Endothelial cell of umbilical vein (primary cell): ENCODE results near the gene OR1M1. TPM values are rescaled to one million over a fixed set of nuclear protein-coding genes. Genes with fewer than 3 reads are reported as not detected.

ENCODE experiments used
- BruUV-seq: library from RNA; stranded (reverse); fragments of 400-500 nt; replicated peaks from 2 replicates; lab custom pipeline; 2021; lab: Mats Ljungman, UMichigan
- CTCF ChIA-PET: fragments of 300-600, 350-600 bp; sonication (Branson Sonifier 250); formaldehyde crosslinking; loops from one replicate; lab custom pipeline; 2021; ENCODE audit warnings: antibody characterized with exemption, inconsistent platforms; lab: Charles Lee
- POLR2A ChIA-PET: fragments of 300-600, 350-600 bp; sonication (Branson Sonifier 250); formaldehyde crosslinking; loops from one replicate; lab custom pipeline; 2021; ENCODE audit warnings: antibody characterized with exemption, inconsistent platforms; lab: Charles Lee
- DNase-seq: peaks from one replicate; pipeline ENCODE4 v3.0.0-alpha.2; 2011; ENCODE audit warnings: low read depth, low spot score
- FAIRE-seq: peaks from 2 replicates; lab custom pipeline; 2011; peaks lifted over from hg19 to GRCh38; lab: Jason Lieb, UNC
- H2AFZ ChIP-seq: 2 replicates; pipeline ENCODE4 v1.6.0; 2012; ENCODE audit warnings: low read depth, low read length, control low read depth, inconsistent platforms
- H3K27ac ChIP-seq: 2 replicates; pipeline ENCODE4 v1.5.1; 2011; ENCODE audit warnings: low read depth, mild to moderate bottlenecking, control low read depth, low read length, moderate library complexity; ENCODE audit not compliant: insufficient read depth
- H3K27me3 ChIP-seq, 2 experiments: 2 replicates each; pipeline versions ENCODE4 v1.6.0 to v1.6.1; 2011; ENCODE audit warnings: low read length in 2 of 2, mixed read lengths in 1 of 2; ENCODE audit not compliant: control insufficient read depth in 2 of 2, insufficient read depth in 2 of 2
- H3K36me3 ChIP-seq, 2 experiments: 2 replicates in 1 of 2; 3 replicates in 1 of 2; pipeline ENCODE4 v1.5.1; 2011; ENCODE audit warnings: low read length in 2 of 2, mild to moderate bottlenecking in 1 of 2, moderate library complexity in 1 of 2; ENCODE audit not compliant: control insufficient read depth in 2 of 2, insufficient read depth in 2 of 2; ENCODE audit errors: extremely low read depth in 1 of 2
- H3K4me1 ChIP-seq: 3 replicates; pipeline ENCODE4 v1.5.1; 2011; ENCODE audit warnings: mild to moderate bottlenecking, low read length; ENCODE audit not compliant: control insufficient read depth, insufficient read depth; ENCODE audit errors: extremely low read depth
- H3K4me2 ChIP-seq: 2 replicates; pipeline ENCODE4 v1.6.1; 2011; ENCODE audit warnings: low read length, control low read depth, mixed read lengths; ENCODE audit not compliant: insufficient read depth
- H3K4me3 ChIP-seq, 3 experiments: fragments of 200-600 bp in 1 of 3; sonication (generic), shearing (Covaris generic) in 1 of 3; replicated peaks in 1 of 3; 2 replicates each; pipeline ENCODE4 v1.5.1; 2011 to 2016; ENCODE audit warnings: control low read depth in 3 of 3, low read length in 3 of 3, mild to moderate bottlenecking in 2 of 3, inconsistent platforms in 1 of 3, low read depth in 1 of 3, moderate library complexity in 1 of 3; ENCODE audit not compliant: insufficient read depth in 1 of 3
- H3K79me2 ChIP-seq: 2 replicates; pipeline ENCODE4 v1.6.0; 2012; ENCODE audit warnings: low read length, inconsistent platforms; ENCODE audit not compliant: control insufficient read depth, insufficient read depth
- H3K9ac ChIP-seq: replicated peaks from 2 replicates; pipeline ENCODE3; 2011; ENCODE audit warnings: low read length, control low read depth; ENCODE audit not compliant: insufficient read depth; ENCODE audit errors: extremely low read depth
- H3K9me1 ChIP-seq: replicated peaks from 3 replicates; pipeline ENCODE4 v1.6.0; 2011; ENCODE audit warnings: mild to moderate bottlenecking, low read length; ENCODE audit not compliant: control insufficient read depth, insufficient read depth; ENCODE audit errors: extremely low read depth
- H3K9me3 ChIP-seq: replicated peaks from 2 replicates; pipeline ENCODE4 v1.5.1; 2012; ENCODE audit warnings: low read length, inconsistent platforms; ENCODE audit not compliant: control insufficient read depth, insufficient read depth
- H4K20me1 ChIP-seq: replicated peaks from 2 replicates; pipeline ENCODE3; 2011; ENCODE audit warnings: mild to moderate bottlenecking, low read length; ENCODE audit not compliant: control insufficient read depth, insufficient read depth; ENCODE audit errors: extremely low read depth
- CTCF ChIP-seq, 2 donors: IDR thresholded peaks; 1 replicate in 1 of 2; 2 replicates in 1 of 2; pipeline ENCODE4 v1.5.1; 2011; ENCODE audit warnings: low read length in 2 of 2, mild to moderate bottlenecking in 2 of 2, moderate library complexity in 2 of 2, control low read depth in 1 of 2, inconsistent platforms in 1 of 2, low read depth in 1 of 2; ENCODE audit not compliant: insufficient read depth in 1 of 2; ENCODE audit errors: extremely low read depth in 1 of 2
- EZH2 ChIP-seq: IDR thresholded peaks from 2 replicates; pipeline ENCODE4 v1.6.1; 2012; ENCODE audit warnings: borderline replicate concordance, low read depth, mild to moderate bottlenecking, moderate library complexity, low read length, inconsistent platforms; ENCODE audit not compliant: severe bottlenecking
- FOS ChIP-seq: IDR thresholded peaks from 2 replicates; pipeline ENCODE4 v1.6.1; 2011; ENCODE audit warnings: mild to moderate bottlenecking, low read length, moderate library complexity, borderline replicate concordance; ENCODE audit not compliant: insufficient read depth
- GATA2 ChIP-seq: IDR thresholded peaks from 2 replicates; pipeline ENCODE4 v1.7.0; 2011; ENCODE audit warnings: low read depth, mild to moderate bottlenecking, moderate library complexity, mixed read lengths, low read length; ENCODE audit not compliant: insufficient read length, insufficient read depth
- JUN ChIP-seq: IDR thresholded peaks from 2 replicates; pipeline ENCODE4 v1.6.1; 2011; ENCODE audit warnings: borderline replicate concordance, low read depth; ENCODE audit not compliant: insufficient read length, insufficient read depth
- MAX ChIP-seq: IDR thresholded peaks from 2 replicates; pipeline ENCODE4 v1.6.1; 2011; ENCODE audit not compliant: insufficient read depth, insufficient read length
- MYC ChIP-seq: IDR thresholded peaks from one replicate; pipeline ENCODE4 v1.6.1; 2011; ENCODE audit warnings: mild to moderate bottlenecking, low read depth, low read length
- POLR2A ChIP-seq: IDR thresholded peaks from 2 replicates; pipeline ENCODE4 v1.6.1; 2012; ENCODE audit warnings: low read depth, mild to moderate bottlenecking, control low read depth, low read length
- POLR2AphosphoS5 ChIP-seq: IDR thresholded peaks from 2 replicates; pipeline ENCODE4 v1.6.1; 2012; ENCODE audit warnings: low read depth, mild to moderate bottlenecking, control low read depth, low read length, moderate library complexity; ENCODE audit not compliant: insufficient read depth
- dilution Hi-C: fragments of 300-500 bp; cut with MboI; formaldehyde crosslinking; loops from one replicate; pipeline ENCODE4 v1.15.0; 2019; ENCODE audit warnings: low sequenced_read_pairs; ENCODE audit not compliant: extremely low pct_ligation_motif_present
- intact Hi-C: fragments of 100-400 bp; cut with micrococcal nuclease; formaldehyde crosslinking; loops from one replicate; pipeline ENCODE4 v1.10.0; 2022
- polyA plus RNA-seq, 4 experiments: library from polyadenylated mRNA; depleted of rRNA in 3 of 4; stranded (reverse) in 3 of 4; unstranded in 1 of 4; fragments of >200 nt; gene quantifications; 2 replicates each; pipeline versions ENCODE4 v1.2.1 to v1.2.3, GENCODE V29; 2011 to 2012; ENCODE audit warnings: missing spikeins in 1 of 4
- total RNA-seq: library from RNA; stranded (reverse); gene quantifications from 2 replicates; pipeline ENCODE4 v1.2.3, GENCODE V29; 2021

Gene OR1M1
- total and polyA plus RNA-seq, 2 donors (not counting 3 experiments of a cell fraction or from before 2014, with no cell fraction given), result not detected

GRCh38 chr19:9073806-9074205 is 13.1 kb upstream of the OR1M1 start:
- TF ChIP-seq JUN, result no peak
- no peak for TF ChIP-seq GATA2
- TF ChIP-seq POLR2A, result no peak
- TF ChIP-seq EZH2, result no peak
- no peak for TF ChIP-seq MYC
- no peak for TF ChIP-seq CTCF (IDR thresholded peaks at IDR 0.05; ENCODE audit: extremely low read depth in 1 of 2, insufficient read depth in 1 of 2, low read depth in 1 of 2, low read length in 2 of 2)
- no peak for TF ChIP-seq POLR2AphosphoS5
- no peak for TF ChIP-seq FOS
- no peak for TF ChIP-seq MAX
- Histone ChIP-seq H3K4me1 (peaks cover 5% of the 10 kb centered on the region), H3K4me2 (no peak overlapping the region), H3K9ac (no peak overlapping the region), H3K9me1 (no peaks in the 10 kb centered on the region), H4K20me1 (no peaks in the 10 kb centered on the region), H3K36me3 (no peaks in the 10 kb centered on the region), H3K9me3 (no peaks in the 10 kb centered on the region), H3K4me3 (no peak overlapping the region), H3K79me2 (no peaks in the 10 kb centered on the region), H3K27ac (no peak overlapping the region), H3K27me3 (no peaks in the 10 kb centered on the region), H2AFZ (no peak overlapping the region)
- dilution Hi-C loops (no loop called here), intact Hi-C loops (no loop called here)
- FAIRE-seq (no peak), DNase-seq (no peak)
- ChIA-PET CTCF (no interaction called here), POLR2A (no interaction called here)
- BruUV-seq, result no TSS peak
